KOPT-K1 (cell line): ENCODE measurements around the gene ATF3.
A peak's percentile ranks its signal among the peaks of the same experiment; 100 is the strongest.

Experiments
- H3K27ac ChIP-seq: fragments of 200-600 bp; sonication (generic); 2 replicates; pipeline ENCODE4 v1.5.1; 2016; ENCODE audit warnings: antibody characterized with exemption, mild to moderate bottlenecking, low read depth, low read length; ENCODE audit not compliant: poor library complexity, severe bottlenecking
- H3K36me3 ChIP-seq: fragments of 200-600 bp; sonication (generic); 2 replicates; pipeline ENCODE4 v1.5.1; 2017; ENCODE audit warnings: antibody characterized with exemption, mild to moderate bottlenecking, low read length, moderate library complexity; ENCODE audit not compliant: insufficient read depth
- H3K9me3 ChIP-seq: fragments of 200-600 bp; sonication (generic); 2 replicates; pipeline ENCODE4 v1.5.1; 2017; ENCODE audit warnings: antibody characterized with exemption, low read length, mild to moderate bottlenecking; ENCODE audit not compliant: insufficient read depth, poor library complexity, severe bottlenecking

The ATF3 gene

GRCh38 chr1:212595787-212596714 lies 12.5 kb upstream of the ATF3 start:
- Histone ChIP-seq H3K27ac (peak overlapping the region; percentile 55), H3K9me3 (no peaks in the 10 kb centered on the region), H3K36me3 (no peaks in the 10 kb centered on the region)

DNA sequence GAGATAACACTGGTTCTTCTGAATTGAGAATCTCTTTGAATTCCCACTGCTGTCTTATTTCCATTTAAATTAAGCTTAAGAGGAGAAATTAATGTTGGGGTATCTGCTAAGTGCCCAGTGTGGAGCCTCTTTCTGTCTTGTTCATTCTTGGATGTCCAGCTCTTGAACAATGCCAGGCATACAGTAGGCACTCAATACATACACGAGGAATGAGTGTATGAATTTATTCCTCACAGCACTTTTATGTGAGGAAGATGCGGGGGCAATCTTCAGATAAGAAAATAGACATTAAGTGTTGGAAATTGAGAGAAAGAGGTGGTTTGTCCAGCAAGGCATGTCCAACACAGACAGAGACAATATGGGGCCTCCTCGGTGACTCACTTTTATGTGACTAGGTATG lies 11.8 kb upstream of the ATF3 start:
- Histone ChIP-seq H3K9me3 (no peaks in the 10 kb centered on the region), H3K27ac (peak overlapping the region; percentile 55), H3K36me3 (no peaks in the 10 kb centered on the region)

DNA sequence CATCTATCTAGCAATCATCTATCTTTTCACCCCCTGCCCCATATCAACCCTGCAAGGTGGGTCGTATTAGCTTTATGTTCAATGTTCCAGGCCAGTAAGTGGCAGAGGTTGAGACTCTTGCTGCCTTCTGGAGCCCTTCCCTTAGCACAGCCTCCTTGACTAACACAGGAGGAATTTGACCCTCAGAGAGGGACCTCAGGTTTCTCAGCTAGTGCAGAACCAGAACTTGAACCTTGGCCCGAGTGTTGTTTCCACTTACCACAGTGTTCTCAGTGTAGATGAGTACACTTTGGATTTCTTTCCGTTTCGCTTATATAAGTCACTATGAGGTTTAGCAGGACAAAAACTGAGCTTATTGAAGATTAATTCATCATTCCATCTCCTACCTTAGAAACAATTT lies 11.1 kb upstream of the ATF3 start:
- H3K27ac ChIP-seq = no peak overlapping the region
- no peaks in the 10 kb centered on the region for H3K9me3 ChIP-seq
- no peaks in the 10 kb centered on the region for H3K36me3 ChIP-seq

GRCh38 chr1:212600071-212600915 lies 8.3 kb upstream of the ATF3 start:
- Histone ChIP-seq H3K36me3 (no peaks in the 10 kb centered on the region), H3K27ac (no peak overlapping the region), H3K9me3 (no peaks in the 10 kb centered on the region)

- H3K36me3 ChIP-seq = no peaks in the 10 kb centered on the region
Observed at GRCh38 chr1:212600980-212601379, 7.6 kb upstream of the ATF3 start.

DNA sequence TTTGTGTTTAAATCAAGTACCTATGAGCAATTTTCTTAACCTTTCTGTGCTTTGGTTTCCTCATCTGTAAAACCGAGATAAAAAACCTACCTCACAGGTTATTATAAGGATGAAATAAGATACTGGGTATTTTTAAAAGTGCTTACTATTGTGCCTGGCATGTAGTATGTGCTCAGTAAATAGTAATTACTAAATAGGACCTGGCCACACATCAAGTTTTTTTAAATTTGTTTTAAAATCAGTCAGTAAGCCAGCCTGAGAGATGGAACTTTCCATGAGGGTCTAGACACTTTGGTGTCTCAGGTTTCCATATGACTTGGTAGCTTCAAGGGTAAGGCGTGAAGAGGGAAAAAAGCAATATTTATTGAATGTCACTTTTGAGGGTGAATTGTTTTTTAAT lies 7.0 kb upstream of the ATF3 start:
- Histone ChIP-seq H3K36me3 (no peaks in the 10 kb centered on the region), H3K27ac (no peak overlapping the region), H3K9me3 (no peaks in the 10 kb centered on the region)

More at GRCh38 chr1:212600980-212601379, 7.6 kb upstream of the ATF3 start:
- Histone ChIP-seq H3K9me3 (no peaks in the 10 kb centered on the region), H3K27ac (no peak overlapping the region)

DNA sequence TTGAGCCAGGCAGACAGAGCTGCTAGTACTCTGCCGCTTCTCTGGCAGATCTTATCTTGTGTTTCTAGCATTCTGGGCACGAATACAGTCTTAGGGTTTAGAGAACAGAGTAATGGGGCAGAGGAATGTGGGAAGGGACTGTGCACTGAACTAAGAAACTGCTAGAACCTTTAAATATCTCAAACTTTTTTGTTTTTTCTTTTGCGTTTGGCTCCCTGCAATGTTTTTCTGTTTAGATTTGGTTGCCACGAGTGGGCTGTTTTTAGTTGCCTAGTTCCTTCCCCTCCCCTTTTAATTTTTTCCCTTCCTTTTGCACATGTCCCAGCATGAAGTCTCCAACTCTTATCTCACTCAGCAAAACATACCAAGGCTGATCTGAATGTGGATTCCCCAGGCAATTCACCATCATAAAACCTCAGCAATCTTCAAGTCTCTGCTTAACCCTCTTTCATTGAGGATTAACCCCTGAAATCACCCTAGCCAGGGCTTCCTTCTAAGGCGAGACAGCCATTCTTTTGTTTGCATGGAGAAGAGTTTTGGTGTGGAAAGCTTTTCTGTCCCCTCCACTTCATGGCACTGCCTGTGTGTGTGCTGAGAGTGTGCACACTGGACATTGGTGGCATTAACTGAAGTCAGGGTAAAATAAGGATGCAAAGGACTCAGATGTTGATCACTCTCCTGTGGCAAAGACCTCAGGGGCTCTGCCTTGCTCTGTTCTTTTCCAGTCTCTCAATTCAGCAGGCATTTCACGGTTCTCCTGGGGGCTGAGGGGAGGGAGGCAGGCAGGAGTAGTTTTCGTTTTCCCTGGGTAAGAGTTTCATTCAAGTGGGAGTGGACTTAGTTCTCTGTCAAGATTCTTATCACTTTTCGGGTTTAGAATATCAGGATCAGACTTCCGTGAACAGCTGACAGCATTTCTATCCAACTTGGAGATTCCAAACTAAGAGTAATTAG lies 2.8 kb upstream of the ATF3 start:
- Histone ChIP-seq H3K9me3 (no peaks in the 10 kb centered on the region), H3K36me3 (no peaks in the 10 kb centered on the region), H3K27ac (no peak overlapping the region)

GRCh38 chr1:212606395-212607205 lies 2.0 kb upstream of the ATF3 start:
- H3K27ac ChIP-seq = no peak overlapping the region

DNA sequence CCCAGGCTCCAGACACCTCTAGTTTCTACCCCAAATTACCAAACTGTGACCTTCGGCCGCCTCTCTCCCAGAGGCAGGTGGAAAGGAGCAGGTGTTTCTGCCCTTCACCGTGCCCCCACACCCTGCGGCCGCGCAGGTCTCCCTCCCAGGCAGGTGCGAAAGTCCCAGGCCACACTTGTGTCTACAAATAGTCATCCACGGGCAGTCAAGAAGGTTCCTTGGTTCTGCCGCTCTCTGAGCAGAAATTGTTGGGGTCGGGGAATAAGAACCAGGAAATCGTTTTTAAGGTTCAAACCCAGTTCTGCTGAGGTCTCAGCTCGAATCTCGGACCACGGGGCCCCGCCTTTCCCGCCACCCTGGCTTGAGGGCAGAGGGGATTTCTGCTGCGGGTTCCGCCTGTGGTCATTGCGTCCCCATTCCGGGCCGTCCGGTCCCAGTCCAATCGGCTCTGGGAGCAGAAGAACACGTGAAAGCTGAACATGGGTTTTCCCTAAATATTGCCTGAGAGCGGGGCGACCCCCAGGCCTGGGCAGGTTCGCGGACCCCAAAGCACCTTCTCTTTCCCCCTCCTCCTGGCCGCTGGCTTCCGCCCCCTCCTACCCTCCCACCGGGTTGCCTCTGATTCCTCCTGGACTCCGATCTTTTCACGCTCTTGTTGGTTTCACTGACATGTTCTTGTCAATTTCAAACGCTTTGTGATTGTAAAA lies 1.2 kb upstream of the ATF3 start:
- no peaks in the 10 kb centered on the region for H3K36me3 ChIP-seq
- no peaks in the 10 kb centered on the region for H3K9me3 ChIP-seq
- H3K27ac ChIP-seq = no peak overlapping the region

More at GRCh38 chr1:212606395-212607205, 2.0 kb upstream of the ATF3 start:
- Histone ChIP-seq H3K9me3 (no peaks in the 10 kb centered on the region), H3K36me3 (no peaks in the 10 kb centered on the region)

GRCh38 chr1:212607913-212608391 lies 609 bp upstream of the ATF3 start:
- Histone ChIP-seq H3K27ac (no peak overlapping the region), H3K36me3 (no peaks in the 10 kb centered on the region), H3K9me3 (no peaks in the 10 kb centered on the region)

GRCh38 chr1:212608959-212609700 lies 569 bp downstream of the ATF3 start:
- H3K9me3 ChIP-seq = no peaks in the 10 kb centered on the region
- H3K27ac ChIP-seq = peak overlapping the region; percentile 60
- H3K36me3 ChIP-seq = no peaks in the 10 kb centered on the region

GRCh38 chr1:212609701-212610574 lies 1.4 kb downstream of the ATF3 start:
- peaks cover 3% of the 10 kb centered on the region; the same call in 1 of the 2 replicates for H3K36me3 ChIP-seq
- peak overlapping the region; percentile 60 for H3K27ac ChIP-seq
- H3K9me3 ChIP-seq = no peaks in the 10 kb centered on the region
